D341Med (cell line): Measurements from ENCODE around the gene KTN1.
A peak's percentile ranks its signal among the peaks of the same experiment; 100 is the strongest.

Experiments
- DNase-seq: peaks from one replicate; pipeline ENCODE4 v3.0.0; 2012; ENCODE audit warnings: low spot score

Gene KTN1, protein sequence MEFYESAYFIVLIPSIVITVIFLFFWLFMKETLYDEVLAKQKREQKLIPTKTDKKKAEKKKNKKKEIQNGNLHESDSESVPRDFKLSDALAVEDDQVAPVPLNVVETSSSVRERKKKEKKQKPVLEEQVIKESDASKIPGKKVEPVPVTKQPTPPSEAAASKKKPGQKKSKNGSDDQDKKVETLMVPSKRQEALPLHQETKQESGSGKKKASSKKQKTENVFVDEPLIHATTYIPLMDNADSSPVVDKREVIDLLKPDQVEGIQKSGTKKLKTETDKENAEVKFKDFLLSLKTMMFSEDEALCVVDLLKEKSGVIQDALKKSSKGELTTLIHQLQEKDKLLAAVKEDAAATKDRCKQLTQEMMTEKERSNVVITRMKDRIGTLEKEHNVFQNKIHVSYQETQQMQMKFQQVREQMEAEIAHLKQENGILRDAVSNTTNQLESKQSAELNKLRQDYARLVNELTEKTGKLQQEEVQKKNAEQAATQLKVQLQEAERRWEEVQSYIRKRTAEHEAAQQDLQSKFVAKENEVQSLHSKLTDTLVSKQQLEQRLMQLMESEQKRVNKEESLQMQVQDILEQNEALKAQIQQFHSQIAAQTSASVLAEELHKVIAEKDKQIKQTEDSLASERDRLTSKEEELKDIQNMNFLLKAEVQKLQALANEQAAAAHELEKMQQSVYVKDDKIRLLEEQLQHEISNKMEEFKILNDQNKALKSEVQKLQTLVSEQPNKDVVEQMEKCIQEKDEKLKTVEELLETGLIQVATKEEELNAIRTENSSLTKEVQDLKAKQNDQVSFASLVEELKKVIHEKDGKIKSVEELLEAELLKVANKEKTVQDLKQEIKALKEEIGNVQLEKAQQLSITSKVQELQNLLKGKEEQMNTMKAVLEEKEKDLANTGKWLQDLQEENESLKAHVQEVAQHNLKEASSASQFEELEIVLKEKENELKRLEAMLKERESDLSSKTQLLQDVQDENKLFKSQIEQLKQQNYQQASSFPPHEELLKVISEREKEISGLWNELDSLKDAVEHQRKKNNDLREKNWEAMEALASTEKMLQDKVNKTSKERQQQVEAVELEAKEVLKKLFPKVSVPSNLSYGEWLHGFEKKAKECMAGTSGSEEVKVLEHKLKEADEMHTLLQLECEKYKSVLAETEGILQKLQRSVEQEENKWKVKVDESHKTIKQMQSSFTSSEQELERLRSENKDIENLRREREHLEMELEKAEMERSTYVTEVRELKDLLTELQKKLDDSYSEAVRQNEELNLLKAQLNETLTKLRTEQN (N-terminal part only)

GRCh38 chr14:55579724-55580469 is at the start of gene KTN1:
TSS of gene KTN1 (plus strand) at chr14:55580207. CDS start at chr14:55612049, 31,842 bp downstream.
- peak; percentile 95 for DNase-seq

GRCh38 chr14:55530464-55530863 is 49.5 kb upstream of the KTN1 start:
- DNase-seq = no peak

GRCh38 chr14:55532645-55533344 is 47.2 kb upstream of the KTN1 start:
- DNase-seq = peak; percentile 85

- peak; percentile 37 for DNase-seq
Measured at GRCh38 chr14:55533960-55534359, 46.0 kb upstream of the KTN1 start.

GRCh38 chr14:55535516-55536203 is 44.3 kb upstream of the KTN1 start:
- DNase-seq = no peak

DNA sequence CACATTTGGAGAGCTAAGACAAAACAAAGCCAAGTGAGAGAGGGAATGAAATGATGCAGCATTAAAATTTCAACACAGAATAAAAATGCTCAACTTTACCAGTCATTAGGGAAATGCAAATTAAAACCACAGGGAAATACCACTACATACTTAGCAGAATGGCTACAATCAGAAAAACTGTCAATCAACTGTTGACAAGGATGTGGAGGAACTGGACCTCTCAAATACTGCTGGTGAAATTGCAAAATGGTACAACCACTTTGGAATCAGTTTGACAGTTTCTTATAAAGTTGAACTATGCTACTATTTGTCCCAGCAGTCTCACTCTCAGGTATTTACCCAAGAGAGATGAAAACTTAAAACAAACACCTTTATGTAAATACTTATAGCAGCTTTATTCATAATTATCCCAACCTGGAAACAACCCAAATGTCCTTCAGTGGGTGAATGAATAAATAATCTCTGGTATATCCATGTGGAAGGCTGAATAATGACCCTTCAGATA is 43.8 kb upstream of the KTN1 start:
- no peak for DNase-seq

DNA sequence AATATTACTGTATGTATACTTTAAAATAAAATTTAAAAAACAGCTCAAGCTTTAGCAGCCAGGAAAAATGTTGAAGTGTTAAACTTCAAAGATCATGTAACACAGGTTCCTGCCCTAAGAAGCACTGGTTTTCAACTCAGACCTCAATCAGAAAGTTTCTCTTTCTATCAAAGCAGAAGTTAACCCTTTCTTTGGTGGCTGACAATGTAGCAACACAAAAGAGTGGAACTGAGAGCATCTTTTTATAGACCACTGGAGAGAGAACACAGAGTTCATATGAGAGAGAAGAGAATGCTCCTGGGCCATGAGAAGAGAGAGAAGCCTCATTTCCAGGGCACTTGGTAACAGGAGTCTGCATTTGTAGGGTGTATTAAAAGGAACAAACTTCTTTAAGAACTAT is 42.2 kb upstream of the KTN1 start:
- no peak for DNase-seq

GRCh38 chr14:55539975-55540374 is 40.0 kb upstream of the KTN1 start:
- DNase-seq = no peak

DNA sequence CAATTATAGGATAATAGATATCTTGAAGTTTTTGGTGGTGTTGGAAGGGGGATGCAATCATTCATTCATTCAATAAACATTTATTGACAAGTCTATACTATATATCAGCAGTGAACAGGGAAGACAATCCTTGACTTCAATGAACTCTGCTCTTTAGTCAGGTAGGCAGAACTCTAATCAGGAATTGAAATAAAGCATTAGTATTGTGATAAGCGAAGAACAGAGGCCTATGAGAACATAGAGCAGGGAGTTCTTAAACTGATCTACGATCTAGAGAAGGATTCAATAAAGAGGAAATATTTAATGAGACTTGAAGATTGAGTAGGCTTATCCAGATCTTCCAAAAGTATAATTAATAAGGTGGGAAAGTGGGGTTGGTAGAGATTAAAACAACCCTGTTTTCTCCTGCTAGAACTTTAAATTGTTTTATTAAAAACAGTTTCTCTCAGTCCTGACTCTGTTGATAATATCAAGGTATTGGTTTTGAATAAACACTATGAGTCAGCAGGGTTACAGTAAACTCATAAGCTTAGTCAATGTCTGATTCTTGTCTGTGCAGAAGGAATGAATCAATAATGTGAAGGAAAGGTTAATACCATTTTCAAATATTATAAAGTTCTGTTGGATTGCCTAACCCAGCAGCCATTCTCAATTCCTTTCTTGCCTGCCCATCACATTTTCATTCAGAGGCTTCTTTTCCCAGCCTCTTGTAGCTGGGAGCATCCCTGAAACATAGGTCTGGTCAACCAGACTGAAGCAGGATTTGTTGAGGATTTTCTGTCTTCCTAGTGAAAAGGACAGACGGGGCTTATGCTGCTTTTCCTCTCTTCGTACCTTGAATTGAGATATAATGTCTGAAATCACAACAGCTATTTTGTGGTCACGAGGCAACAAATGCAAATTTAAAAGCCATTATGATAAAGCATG is 38.9 kb upstream of the KTN1 start:
- no peak for DNase-seq

GRCh38 chr14:55545779-55546178 is 34.2 kb upstream of the KTN1 start:
- no peak for DNase-seq

DNA sequence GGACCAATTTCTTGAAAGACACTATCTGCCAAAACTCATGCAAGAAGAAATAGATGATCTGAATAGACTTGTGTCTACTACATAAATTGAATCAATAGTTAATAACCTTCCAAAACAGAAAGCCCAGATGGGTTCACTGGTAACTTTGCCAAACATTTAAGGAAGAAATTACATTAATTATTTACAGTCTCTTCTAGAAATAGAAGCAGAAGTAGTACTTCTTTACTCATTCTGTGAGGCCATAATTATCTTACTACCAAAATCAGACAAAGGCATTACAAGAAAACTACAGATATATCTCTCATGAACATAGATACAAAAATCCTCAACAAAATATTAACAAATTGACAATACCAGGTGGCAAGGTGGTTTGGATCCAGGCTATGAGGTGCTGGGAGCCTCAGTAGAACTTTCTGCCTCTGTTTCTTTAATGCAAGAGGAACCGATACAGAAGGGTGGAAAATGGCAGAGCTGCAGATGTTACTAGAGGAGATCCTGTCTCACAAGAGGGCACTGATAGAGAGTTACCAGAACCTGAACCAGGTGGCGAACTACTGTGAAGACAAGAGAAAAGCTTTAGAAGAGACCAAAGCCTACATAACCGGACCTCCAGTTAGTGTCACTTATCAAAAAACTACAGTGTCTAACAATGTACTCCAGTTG is 33.7 kb upstream of the KTN1 start:
- no peak for DNase-seq

GRCh38 chr14:55547650-55548315 is 32.2 kb upstream of the KTN1 start:
- no peak for DNase-seq

DNA sequence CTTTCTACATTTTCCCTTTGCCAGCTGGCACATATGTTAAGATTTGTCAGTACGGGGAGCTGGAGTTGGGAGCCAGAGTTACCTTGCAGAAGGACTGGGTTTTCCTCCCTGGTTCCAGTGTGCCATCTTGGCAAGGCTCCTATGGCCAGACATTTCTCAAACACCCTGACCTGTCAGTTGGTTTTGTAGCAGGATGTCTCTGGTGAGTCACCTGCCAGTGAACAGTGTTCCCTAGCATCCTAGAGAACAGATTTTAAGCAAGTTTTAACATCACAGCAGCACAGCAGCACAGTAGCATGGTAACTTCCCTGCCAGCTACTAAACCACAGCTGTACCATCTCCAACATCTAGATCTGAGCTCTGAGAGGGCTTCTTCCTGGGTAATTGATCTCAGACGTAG is 26.2 kb upstream of the KTN1 start:
- DNase-seq = no peak

- peak; percentile 38 for DNase-seq
Measured at GRCh38 chr14:55556929-55557623, 22.9 kb upstream of the KTN1 start.

DNA sequence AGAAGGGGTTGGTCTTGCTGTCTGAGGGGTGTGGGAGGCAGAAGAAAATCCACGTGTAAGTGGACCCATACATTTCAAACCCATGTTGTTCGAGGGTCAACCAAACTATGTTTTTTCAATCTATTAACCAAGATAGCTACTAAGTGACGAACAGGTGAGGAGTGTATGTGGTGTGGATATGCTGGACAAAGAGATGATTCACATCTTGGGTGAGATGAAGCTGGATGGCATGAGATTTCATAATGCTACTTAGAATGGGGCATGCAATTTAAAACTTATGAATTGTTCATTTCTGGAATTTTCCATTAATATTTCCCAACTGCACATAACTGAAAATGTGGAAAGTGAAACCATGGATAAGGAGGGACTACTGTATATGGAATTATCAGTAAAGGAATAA is 17.9 kb upstream of the KTN1 start:
- no peak for DNase-seq

DNA sequence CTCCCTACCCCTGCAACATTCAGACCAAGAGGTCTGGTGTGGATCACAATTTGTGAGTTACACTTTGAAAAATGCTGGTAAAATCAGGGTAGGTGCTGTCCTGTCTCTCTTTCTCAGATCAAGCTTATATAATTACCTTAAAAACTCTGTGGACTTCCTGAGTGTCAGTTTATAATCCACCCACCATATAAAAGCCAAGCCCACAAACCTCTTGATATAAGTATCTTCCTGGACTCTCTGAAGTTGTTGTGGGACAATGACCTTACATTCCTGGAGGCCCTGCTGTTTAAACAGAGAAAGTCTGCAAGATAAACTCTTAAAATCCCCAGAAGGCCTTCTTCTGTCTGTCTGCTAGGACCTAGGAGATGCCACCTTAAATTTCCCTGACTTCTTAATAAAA is 11.4 kb upstream of the KTN1 start:
- DNase-seq = no peak
